Smooth muscle cell (in vitro differentiated cells): ENCODE measurements around the gene CNTN5. TPM values are rescaled to one million over a fixed set of nuclear protein-coding genes. Genes with fewer than 3 reads are reported as not detected.

ENCODE experiments used
- DNase-seq: peaks from one replicate; lab custom pipeline; 2025; ENCODE audit not compliant: unreplicated experiment; lab: John Stamatoyannopoulos, UW
- H2AFZ ChIP-seq: fragments of 200-600 bp; sonication (generic); 2 replicates; pipeline ENCODE4 v1.6.0; 2016; ENCODE audit warnings: antibody characterized with exemption, low read depth, mild to moderate bottlenecking
- H3F3A ChIP-seq: fragments of 200-600 bp; sonication (generic); 2 replicates; pipeline ENCODE4 v1.6.0; 2017; ENCODE audit warnings: antibody characterized with exemption, low read depth
- H3K27ac ChIP-seq: fragments of 200-600 bp; sonication (generic); 2 replicates; pipeline ENCODE4 v1.5.1; 2016; ENCODE audit warnings: low read depth, mild to moderate bottlenecking
- H3K27me3 ChIP-seq: fragments of 200-600 bp; sonication (generic); 2 replicates; pipeline ENCODE4 v1.6.1; 2016; ENCODE audit warnings: low read depth, mild to moderate bottlenecking
- H3K36me3 ChIP-seq: fragments of 200-600 bp; sonication (generic); 2 replicates; pipeline ENCODE4 v1.5.1; 2016; ENCODE audit warnings: low read depth
- H3K4me1 ChIP-seq: fragments of 200-600 bp; sonication (generic); 2 replicates; pipeline ENCODE4 v1.5.1; 2016; ENCODE audit warnings: low read depth
- H3K4me2 ChIP-seq: fragments of 200-600 bp; sonication (generic); 2 replicates; pipeline ENCODE4 v1.6.0; 2016; ENCODE audit warnings: mild to moderate bottlenecking
- H3K4me3 ChIP-seq: fragments of 200-600 bp; sonication (generic); 2 replicates; pipeline ENCODE4 v1.5.1; 2016; ENCODE audit warnings: mild to moderate bottlenecking
- H3K79me2 ChIP-seq: fragments of 200-600 bp; sonication (generic); 2 replicates; pipeline ENCODE4 v1.6.0; 2016; ENCODE audit warnings: low read depth, mild to moderate bottlenecking
- H3K9ac ChIP-seq: fragments of 200-600 bp; sonication (generic); 2 replicates; pipeline ENCODE4 v1.6.0; 2016; ENCODE audit warnings: low read depth
- H3K9me3 ChIP-seq: fragments of 200-600 bp; sonication (generic); replicated peaks from 2 replicates; pipeline ENCODE4 v1.5.1; 2016; ENCODE audit warnings: low read depth
- H4K20me1 ChIP-seq: fragments of 200-600 bp; sonication (generic); 2 replicates; pipeline ENCODE4 v1.6.0; 2016; ENCODE audit warnings: low read depth
- CTCF ChIP-seq: fragments of 200-600 bp; sonication (generic); IDR thresholded peaks from 2 replicates; pipeline ENCODE4 v1.5.1; 2017; ENCODE audit warnings: borderline replicate concordance, mild to moderate bottlenecking, antibody characterized with exemption; ENCODE audit not compliant: insufficient read depth, poor library complexity, severe bottlenecking
- WGBS: methylation state at CpG from one replicate; pipeline ENCODE4 v1.1.7; 2016; ENCODE audit warnings: low lambda C conversion rate; 5-methylcytosine and 5-hydroxymethylcytosine counted together
- polyA plus RNA-seq: library from polyadenylated mRNA; unstranded; fragments of >200 nt; fragmentation: Nextera tagmentation; extraction: Ambion mirVana; gene quantifications from 2 replicates; pipeline ENCODE4 v1.2.1, GENCODE V29; 2016
- total RNA-seq: library from RNA; depleted of rRNA; stranded (reverse); fragments of >200 nt; gene quantifications from 2 replicates; pipeline ENCODE4 v1.2.3, GENCODE V29; 2014

The CNTN5 gene
- total and polyA plus RNA-seq, 2 experiments from 2014 or later: 0.97 to 3.1 TPM

- Histone ChIP-seq H3K9ac (no peak overlapping the region), H3K9me3 (no peaks in the 10 kb centered on the region), H2AFZ (peak overlapping the region; percentile 59), H4K20me1 (no peaks in the 10 kb centered on the region), H3K27ac (no peak overlapping the region), H3K4me2 (no peak overlapping the region), H3K4me3 (no peak overlapping the region), H3K79me2 (no peaks in the 10 kb centered on the region), H3K4me1 (no peaks in the 10 kb centered on the region), H3K36me3 (no peaks in the 10 kb centered on the region), H3K27me3 (no peaks in the 10 kb centered on the region), H3F3A (no peaks in the 10 kb centered on the region)
- no peak for TF ChIP-seq CTCF
- DNase-seq: no peak
- WGBS: 84% methylated on average over 3 of the region's 3 CpGs
These were observed 666.1 kb downstream of the CNTN5 start for GRCh38 chr11:99686838-99687237.

- Histone ChIP-seq H3K9me3 (no peaks in the 10 kb centered on the region), H3K79me2 (no peaks in the 10 kb centered on the region), H2AFZ (peak overlapping the region; percentile 59), H4K20me1 (no peaks in the 10 kb centered on the region), H3K4me1 (no peaks in the 10 kb centered on the region), H3K4me3 (no peak overlapping the region), H3K9ac (no peak overlapping the region), H3K36me3 (no peaks in the 10 kb centered on the region), H3K4me2 (no peak overlapping the region), H3K27ac (no peak overlapping the region), H3F3A (no peaks in the 10 kb centered on the region), H3K27me3 (no peaks in the 10 kb centered on the region)
- TF ChIP-seq CTCF: no peak
- DNase-seq: no peak
These were observed 666.6 kb downstream of the CNTN5 start for GRCh38 chr11:99687320-99687719.

- H3K4me1 ChIP-seq: no peaks in the 10 kb centered on the region
- peak overlapping the region; percentile 51 for H2AFZ ChIP-seq
- no peaks in the 10 kb centered on the region for H3F3A ChIP-seq
- no peak overlapping the region for H3K9ac ChIP-seq
- no peak overlapping the region for H3K4me3 ChIP-seq
- WGBS: 43% methylated on average over 6 of the region's 6 CpGs
- H3K4me2 ChIP-seq: peak overlapping the region; percentile 66
- H3K27ac ChIP-seq: peak overlapping the region; percentile 45
- no peaks in the 10 kb centered on the region for H3K9me3 ChIP-seq
- no peaks in the 10 kb centered on the region for H4K20me1 ChIP-seq
- DNase-seq: no peak
- H3K79me2 ChIP-seq: no peaks in the 10 kb centered on the region
- H3K27me3 ChIP-seq: no peaks in the 10 kb centered on the region
- H3K36me3 ChIP-seq: no peaks in the 10 kb centered on the region
- TF ChIP-seq CTCF: no peak
These were observed 673.3 kb downstream of the CNTN5 start for GRCh38 chr11:99693941-99694492.

- DNase-seq: no peak
- Histone ChIP-seq H3K4me1 (no peaks in the 10 kb centered on the region), H3K79me2 (no peaks in the 10 kb centered on the region), H4K20me1 (no peaks in the 10 kb centered on the region), H3F3A (no peaks in the 10 kb centered on the region), H3K4me2 (no peak overlapping the region), H3K4me3 (no peak overlapping the region), H3K9me3 (no peaks in the 10 kb centered on the region), H3K9ac (no peak overlapping the region), H3K27me3 (no peaks in the 10 kb centered on the region), H3K36me3 (no peaks in the 10 kb centered on the region), H3K27ac (no peak overlapping the region), H2AFZ (no peak overlapping the region)
- no peak for TF ChIP-seq CTCF
These were observed 674.4 kb downstream of the CNTN5 start for GRCh38 chr11:99695106-99695505.
